ENCODE results near the gene FNDC1. TPM values are rescaled to one million over a fixed set of nuclear protein-coding genes. Genes with fewer than 3 reads are reported as not detected.

The FNDC1 gene
- total and polyA plus RNA-seq, 2 of the 13 experiments (the other 11 are each of a cell fraction or from before 2014, with no cell fraction given) = not detected

DNA sequence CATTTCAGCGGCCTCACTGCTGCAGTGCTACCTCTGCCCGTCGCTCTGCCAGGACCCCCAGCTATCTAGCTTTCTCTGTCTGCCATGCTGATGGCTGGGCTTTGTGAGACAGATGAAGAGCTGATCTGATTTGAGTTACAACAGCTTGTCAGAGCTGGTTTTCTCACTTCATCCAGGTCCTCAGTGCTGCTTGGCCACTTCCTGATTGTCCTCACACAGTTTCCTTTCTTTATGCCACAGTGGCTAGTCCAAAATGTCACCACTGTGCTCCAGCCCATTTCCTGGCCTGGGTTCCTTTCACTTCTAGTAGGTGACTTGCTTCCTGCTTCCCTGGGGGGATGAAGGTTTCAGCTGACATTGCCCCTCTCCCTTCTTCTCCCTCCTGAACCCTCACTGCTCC is 35.4 kb downstream of the FNDC1 start (continued):
- TF ChIP-seq GZF1 (CRISPR knock-in tag; IDR thresholded peaks at IDR 0.05) (no peak), ZNF138 (CRISPR knock-in tag; IDR thresholded peaks at IDR 0.05; ENCODE audit: low read depth) (no peak)
- TF ChIP-seq, protein P1, sequence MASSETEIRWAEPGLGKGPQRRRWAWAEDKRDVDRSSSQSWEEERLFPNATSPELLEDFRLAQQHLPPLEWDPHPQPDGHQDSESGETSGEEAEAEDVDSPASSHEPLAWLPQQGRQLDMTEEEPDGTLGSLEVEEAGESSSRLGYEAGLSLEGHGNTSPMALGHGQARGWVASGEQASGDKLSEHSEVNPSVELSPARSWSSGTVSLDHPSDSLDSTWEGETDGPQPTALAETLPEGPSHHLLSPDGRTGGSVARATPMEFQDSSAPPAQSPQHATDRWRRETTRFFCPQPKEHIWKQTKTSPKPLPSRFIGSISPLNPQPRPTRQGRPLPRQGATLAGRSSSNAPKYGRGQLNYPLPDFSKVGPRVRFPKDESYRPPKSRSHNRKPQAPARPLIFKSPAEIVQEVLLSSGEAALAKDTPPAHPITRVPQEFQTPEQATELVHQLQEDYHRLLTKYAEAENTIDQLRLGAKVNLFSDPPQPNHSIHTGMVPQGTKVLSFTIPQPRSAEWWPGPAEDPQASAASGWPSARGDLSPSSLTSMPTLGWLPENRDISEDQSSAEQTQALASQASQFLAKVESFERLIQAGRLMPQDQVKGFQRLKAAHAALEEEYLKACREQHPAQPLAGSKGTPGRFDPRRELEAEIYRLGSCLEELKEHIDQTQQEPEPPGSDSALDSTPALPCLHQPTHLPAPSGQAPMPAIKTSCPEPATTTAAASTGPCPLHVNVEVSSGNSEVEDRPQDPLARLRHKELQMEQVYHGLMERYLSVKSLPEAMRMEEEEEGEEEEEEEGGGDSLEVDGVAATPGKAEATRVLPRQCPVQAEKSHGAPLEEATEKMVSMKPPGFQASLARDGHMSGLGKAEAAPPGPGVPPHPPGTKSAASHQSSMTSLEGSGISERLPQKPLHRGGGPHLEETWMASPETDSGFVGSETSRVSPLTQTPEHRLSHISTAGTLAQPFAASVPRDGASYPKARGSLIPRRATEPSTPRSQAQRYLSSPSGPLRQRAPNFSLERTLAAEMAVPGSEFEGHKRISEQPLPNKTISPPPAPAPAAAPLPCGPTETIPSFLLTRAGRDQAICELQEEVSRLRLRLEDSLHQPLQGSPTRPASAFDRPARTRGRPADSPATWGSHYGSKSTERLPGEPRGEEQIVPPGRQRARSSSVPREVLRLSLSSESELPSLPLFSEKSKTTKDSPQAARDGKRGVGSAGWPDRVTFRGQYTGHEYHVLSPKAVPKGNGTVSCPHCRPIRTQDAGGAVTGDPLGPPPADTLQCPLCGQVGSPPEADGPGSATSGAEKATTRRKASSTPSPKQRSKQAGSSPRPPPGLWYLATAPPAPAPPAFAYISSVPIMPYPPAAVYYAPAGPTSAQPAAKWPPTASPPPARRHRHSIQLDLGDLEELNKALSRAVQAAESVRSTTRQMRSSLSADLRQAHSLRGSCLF (CRISPR knock-in tag; IDR thresholded peaks at IDR 0.05; ENCODE audit: borderline replicate concordance) = no peak

DNA sequence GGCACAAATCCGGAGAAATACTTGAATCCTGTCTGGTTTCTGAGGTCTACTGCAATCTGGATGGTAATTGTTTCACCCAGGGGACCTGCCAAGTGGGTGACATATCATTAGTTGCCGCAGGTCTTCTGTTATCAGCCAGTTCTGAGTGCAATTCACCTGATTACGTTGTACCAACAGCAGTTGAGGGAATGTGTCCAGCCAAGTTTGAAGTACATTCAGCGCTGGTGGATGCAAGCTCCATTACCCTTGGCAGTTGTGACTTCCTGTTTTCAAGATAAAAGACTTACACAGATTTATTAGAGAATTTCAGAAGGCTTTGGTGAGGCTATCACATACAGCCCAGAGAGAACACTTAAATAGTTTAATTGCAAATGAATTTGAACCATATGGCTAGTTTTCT is 42.8 kb downstream of the FNDC1 start:
- Histone ChIP-seq H3K4me1 (ENCODE audit: insufficient read depth, low read length) (no peaks in the 10 kb centered on the region), H3K79me2 (ENCODE audit: insufficient read depth, low read length) (no peaks in the 10 kb centered on the region), H3K9ac (ENCODE audit: insufficient read depth, low read depth, low read length) (no peak overlapping the region), H3K36me3 (replicated peaks in 1 of 2; ENCODE audit: control insufficient read depth in 1 of 2, insufficient read depth in 2 of 2, low read length in 2 of 2) (no peaks in the 10 kb centered on the region), H2AFZ (ENCODE audit: low read length) (no peak overlapping the region), H3K4me3 (replicated peaks in 1 of 3; ENCODE audit: insufficient read depth in 1 of 3, low read depth in 2 of 3, low read length in 3 of 3) (no peak overlapping the region), H3K27ac (ENCODE audit: extremely low read length, insufficient read depth, low read length) (no peak overlapping the region), H3K9me3 (ENCODE audit: low read length) (no peaks in the 10 kb centered on the region), H4K20me1 (ENCODE audit: insufficient read depth, low read length) (no peaks in the 10 kb centered on the region), H3K4me2 (ENCODE audit: low read depth, low read length) (no peak overlapping the region), H3K27me3 (ENCODE audit: control insufficient read depth in 1 of 2, insufficient read depth in 2 of 2, low read length in 2 of 2) (peaks cover 12 to 68% of the 10 kb centered on the region in 2 experiments; a peak in 4 of 5 replicates)
- POLR2A ChIA-PET = no interaction called here
- intact Hi-C loops (cut with micrococcal nuclease; ENCODE audit: unreplicated experiment) = no loop called here
- WGBS (ENCODE audit: low lambda C conversion rate) = 0% methylated on average over 4 of the region's 4 CpGs
- CTCF ChIA-PET (ENCODE audit: low intra/inter-chr PET ratio, low total read pairs) = no interaction called here
- ATAC-seq = no peak
- BruUV-seq (replicated peaks) = no TSS peak
- in situ Hi-C loops (cut with HindIII; ENCODE audit: extremely low pct_ligation_motif_present, low pct_unique_long_range_greater_than_20kb) = loop anchor here (25.0 kb wide), 1 partner anchor 400 kb away; no protein-coding TSS in a partner anchor
- DNase-seq (ENCODE audit: low spot score) = no peak
- no peak for FAIRE-seq
- TF ChIP-seq ZNF713 (CRISPR knock-in tag; IDR thresholded peaks at IDR 0.05) = no peak
- no peak for TF ChIP-seq ZNF790 (CRISPR knock-in tag; IDR thresholded peaks at IDR 0.05; ENCODE audit: borderline replicate concordance)
- TF ChIP-seq, protein P2, sequence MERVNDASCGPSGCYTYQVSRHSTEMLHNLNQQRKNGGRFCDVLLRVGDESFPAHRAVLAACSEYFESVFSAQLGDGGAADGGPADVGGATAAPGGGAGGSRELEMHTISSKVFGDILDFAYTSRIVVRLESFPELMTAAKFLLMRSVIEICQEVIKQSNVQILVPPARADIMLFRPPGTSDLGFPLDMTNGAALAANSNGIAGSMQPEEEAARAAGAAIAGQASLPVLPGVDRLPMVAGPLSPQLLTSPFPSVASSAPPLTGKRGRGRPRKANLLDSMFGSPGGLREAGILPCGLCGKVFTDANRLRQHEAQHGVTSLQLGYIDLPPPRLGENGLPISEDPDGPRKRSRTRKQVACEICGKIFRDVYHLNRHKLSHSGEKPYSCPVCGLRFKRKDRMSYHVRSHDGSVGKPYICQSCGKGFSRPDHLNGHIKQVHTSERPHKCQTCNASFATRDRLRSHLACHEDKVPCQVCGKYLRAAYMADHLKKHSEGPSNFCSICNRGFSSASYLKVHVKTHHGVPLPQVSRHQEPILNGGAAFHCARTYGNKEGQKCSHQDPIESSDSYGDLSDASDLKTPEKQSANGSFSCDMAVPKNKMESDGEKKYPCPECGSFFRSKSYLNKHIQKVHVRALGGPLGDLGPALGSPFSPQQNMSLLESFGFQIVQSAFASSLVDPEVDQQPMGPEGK (CRISPR knock-in tag; IDR thresholded peaks at IDR 0.05) = no peak
- no peak for TF ChIP-seq ZKSCAN1 (IDR thresholded peaks at IDR 0.05; ENCODE audit: low read length)
- no peak for TF ChIP-seq ZNF567 (CRISPR knock-in tag; IDR thresholded peaks at IDR 0.05; ENCODE audit: borderline replicate concordance)
- no peak for TF ChIP-seq SIN3B (IDR thresholded peaks at IDR 0.05; ENCODE audit: low read length)
- no peak for TF ChIP-seq ZNF572 (CRISPR knock-in tag; IDR thresholded peaks at IDR 0.05)
- no peak for TF ChIP-seq TMF1 (CRISPR knock-in tag; IDR thresholded peaks at IDR 0.05; ENCODE audit: low read depth)
- no peak for TF ChIP-seq SUZ12 (IDR thresholded peaks at IDR 0.05; ENCODE audit: low read depth, low read length)
